ENCODE data around the gene PRM2. TPM values are rescaled to one million over a fixed set of nuclear protein-coding genes. Genes with fewer than 3 reads are reported as not detected.
A peak's percentile ranks its signal among the peaks of the same experiment; 100 is the strongest.

The PRM2 gene
- total and polyA plus RNA-seq, 7 experiments from 2014 or later: not detected

- Histone ChIP-seq H3K4me3 (ENCODE audit: low read length) (no peak overlapping the region), H3K4me1 (ENCODE audit: control insufficient read depth in 2 of 2, insufficient read depth in 2 of 2, low read length in 2 of 2) (no peaks in the 10 kb centered on the region), H3K9me3 (ENCODE audit: control insufficient read depth in 2 of 3, low read length in 3 of 3) (no peaks in the 10 kb centered on the region), H3K27me3 (ENCODE audit: control insufficient read depth in 2 of 2, insufficient read depth in 2 of 2, low read length in 2 of 2) (no peaks in the 10 kb centered on the region), H3K36me3 (ENCODE audit: control insufficient read depth in 2 of 3, insufficient read depth in 3 of 3, low read length in 3 of 3) (no peaks in the 10 kb centered on the region), H3K27ac (ENCODE audit: low read depth, low read length) (no peak overlapping the region)
- Mint-ChIP-seq H3K36me3 (no peaks in the 10 kb centered on the region), H3K4me1 (peaks cover 0 to 16% (median 0%) of the 10 kb centered on the region in 7 donors), H3K4me3 (no peak overlapping the region), H3K27ac (peak overlapping the region in 2 of 9 donors; percentile 15 to 37), H3K9me3 (peaks cover 0 to 2% (median 0%) of the 10 kb centered on the region in 11 donors), H3K27me3 (peaks cover 0 to 29% (median 0%) of the 10 kb centered on the region in 5 donors)
- ATAC-seq (peak; percentile 58), DNase-seq (no peak)
- ChIA-PET POLR2A (interaction anchor here (1.1 kb wide), 1 partner anchor 23 kb away, joined by 3 read pairs; the partner anchor contains the start of gene SOCS1), CTCF (interaction anchor here (0.6 to 0.7 kb wide), 2 partner anchors 15 to 48 kb away, joined by 3 to 4 read pairs; no protein-coding TSS in a partner anchor)
- intact Hi-C loops (cut with micrococcal nuclease): no loop called here
Observed at GRCh38 chr16:11278681-11279628, 2.7 kb upstream of the PRM2 start.

GRCh38 chr16:11277607-11278337, 1.5 kb upstream of the PRM2 start:
- no peaks in the 10 kb centered on the region for H3K36me3 ChIP-seq (ENCODE audit: control insufficient read depth in 2 of 3, insufficient read depth in 3 of 3, low read length in 3 of 3)
- no peaks in the 10 kb centered on the region for H3K9me3 ChIP-seq (ENCODE audit: control insufficient read depth in 2 of 3, low read length in 3 of 3)
- no peak for DNase-seq
- intact Hi-C loops (cut with micrococcal nuclease): no loop called here
- Mint-ChIP-seq H3K36me3 (no peaks in the 10 kb centered on the region), H3K9me3 (peaks cover 0 to 2% (median 0%) of the 10 kb centered on the region in 11 donors), H3K27me3 (peaks cover 0 to 22% (median 0%) of the 10 kb centered on the region in 5 donors), H3K4me1 (peaks cover 0 to 16% (median 0%) of the 10 kb centered on the region in 7 donors), H3K27ac (peak overlapping the region in 1 of 9 donors; percentile 27), H3K4me3 (no peak overlapping the region)
- H3K4me3 ChIP-seq (ENCODE audit: low read length): no peak overlapping the region
- ATAC-seq: no peak
- ChIA-PET POLR2A (interaction anchor here (1.5 kb wide), 1 partner anchor 77 kb away, joined by 5 read pairs; no protein-coding TSS in a partner anchor), CTCF (interaction anchor here (0.6 kb wide), 2 partner anchors 19 to 45 kb away, joined by 3 to 7 read pairs; no protein-coding TSS in a partner anchor)
- H3K4me1 ChIP-seq (ENCODE audit: control insufficient read depth in 2 of 2, insufficient read depth in 2 of 2, low read length in 2 of 2): no peaks in the 10 kb centered on the region
- no peaks in the 10 kb centered on the region for H3K27me3 ChIP-seq (ENCODE audit: control insufficient read depth in 2 of 2, insufficient read depth in 2 of 2, low read length in 2 of 2)
- no peak overlapping the region for H3K27ac ChIP-seq (ENCODE audit: low read depth, low read length)

- peaks cover 0 to 18% (median 0%) of the 10 kb centered on the region in 5 donors for H3K27me3 Mint-ChIP-seq
Observed at GRCh38 chr16:11276896-11277593, 765 bp upstream of the PRM2 start.

GRCh38 chr16:11274964-11275363, 1.3 kb downstream of the PRM2 start:
- Histone ChIP-seq H3K4me3 (ENCODE audit: low read length) (no peak overlapping the region), H3K36me3 (ENCODE audit: control insufficient read depth in 2 of 3, insufficient read depth in 3 of 3, low read length in 3 of 3) (no peaks in the 10 kb centered on the region), H3K27me3 (ENCODE audit: control insufficient read depth in 2 of 2, insufficient read depth in 2 of 2, low read length in 2 of 2) (no peaks in the 10 kb centered on the region), H3K27ac (ENCODE audit: low read depth, low read length) (no peak overlapping the region), H3K4me1 (ENCODE audit: control insufficient read depth in 2 of 2, insufficient read depth in 2 of 2, low read length in 2 of 2) (no peaks in the 10 kb centered on the region), H3K9me3 (ENCODE audit: control insufficient read depth in 2 of 3, low read length in 3 of 3) (no peaks in the 10 kb centered on the region)
- ChIA-PET POLR2A (no interaction called here), CTCF (no interaction called here)
- DNase-seq: no peak
- Mint-ChIP-seq H3K9me3 (no peaks in the 10 kb centered on the region), H3K27me3 (peaks cover 0 to 16% (median 0%) of the 10 kb centered on the region in 5 donors), H3K4me1 (peaks cover 0 to 10% (median 0%) of the 10 kb centered on the region in 7 donors), H3K4me3 (no peak overlapping the region), H3K36me3 (no peaks in the 10 kb centered on the region), H3K27ac (no peak overlapping the region)
- intact Hi-C loops (cut with micrococcal nuclease): no loop called here
- ATAC-seq: no peak

More at GRCh38 chr16:11276896-11277593, 765 bp upstream of the PRM2 start:
- intact Hi-C loops (cut with micrococcal nuclease): no loop called here
- Mint-ChIP-seq H3K9me3 (peaks cover 0 to 2% (median 0%) of the 10 kb centered on the region in 11 donors), H3K4me1 (peaks cover 0 to 13% (median 0%) of the 10 kb centered on the region in 7 donors), H3K4me3 (no peak overlapping the region), H3K36me3 (no peaks in the 10 kb centered on the region), H3K27ac (peak overlapping the region in 2 of 9 donors; percentile 12 to 27)
- ChIA-PET CTCF (no interaction called here), POLR2A (interaction anchor here (1.5 kb wide), 1 partner anchor 78 kb away, joined by 5 read pairs; no protein-coding TSS in a partner anchor)
- Histone ChIP-seq H3K27me3 (ENCODE audit: control insufficient read depth in 2 of 2, insufficient read depth in 2 of 2, low read length in 2 of 2) (no peaks in the 10 kb centered on the region), H3K4me1 (ENCODE audit: control insufficient read depth in 2 of 2, insufficient read depth in 2 of 2, low read length in 2 of 2) (no peaks in the 10 kb centered on the region), H3K9me3 (ENCODE audit: control insufficient read depth in 2 of 3, low read length in 3 of 3) (no peaks in the 10 kb centered on the region), H3K4me3 (ENCODE audit: low read length) (no peak overlapping the region), H3K27ac (ENCODE audit: low read depth, low read length) (no peak overlapping the region), H3K36me3 (ENCODE audit: control insufficient read depth in 2 of 3, insufficient read depth in 3 of 3, low read length in 3 of 3) (no peaks in the 10 kb centered on the region)
- ATAC-seq (no peak), DNase-seq (no peak)

- Histone ChIP-seq H3K27me3 (ENCODE audit: control insufficient read depth in 2 of 2, insufficient read depth in 2 of 2, low read length in 2 of 2) (no peaks in the 10 kb centered on the region), H3K9me3 (ENCODE audit: control insufficient read depth in 2 of 3, low read length in 3 of 3) (no peaks in the 10 kb centered on the region), H3K4me3 (ENCODE audit: low read length) (no peak overlapping the region), H3K4me1 (ENCODE audit: control insufficient read depth in 2 of 2, insufficient read depth in 2 of 2, low read length in 2 of 2) (no peaks in the 10 kb centered on the region), H3K36me3 (ENCODE audit: control insufficient read depth in 2 of 3, insufficient read depth in 3 of 3, low read length in 3 of 3) (no peaks in the 10 kb centered on the region), H3K27ac (ENCODE audit: low read depth, low read length) (no peak overlapping the region)
- Mint-ChIP-seq H3K36me3 (no peaks in the 10 kb centered on the region), H3K27me3 (peaks cover 0 to 13% (median 0%) of the 10 kb centered on the region in 5 donors), H3K4me1 (peaks cover 0 to 5% (median 0%) of the 10 kb centered on the region in 7 donors), H3K27ac (no peak overlapping the region), H3K4me3 (no peak overlapping the region), H3K9me3 (no peaks in the 10 kb centered on the region)
- ATAC-seq: no peak
- no peak for DNase-seq
- intact Hi-C loops (cut with micrococcal nuclease): no loop called here
- ChIA-PET CTCF (no interaction called here), POLR2A (interaction anchor here (0.7 kb wide), 2 partner anchors 12 to 35 kb away, joined by 3 read pairs; no protein-coding TSS in a partner anchor)
Observed at GRCh38 chr16:11273721-11274324, 2.5 kb downstream of the PRM2 start.

Measured in naive thymus-derived CD4-positive, alpha-beta T cell (primary cell).